ENCODE measurements around the gene NMNAT2.

GRCh38 chr1:183210681-183211080, 207.5 kb downstream of the NMNAT2 start:
- TF ChIP-seq CTCF (IDR thresholded peaks at IDR 0.05; ENCODE audit: low read depth, low read length) (no peak), MYC (IDR thresholded peaks at IDR 0.05; ENCODE audit: low read depth, low read length) (no peak)
